Fibroblast of villous mesenchyme (primary cell): ENCODE results near the gene LSM4. TPM values are rescaled to one million over a fixed set of nuclear protein-coding genes. Genes with fewer than 3 reads are reported as not detected.

Experiments
- DNase-seq: peaks from one replicate; pipeline ENCODE4 v3.0.0-alpha.2; 2010; ENCODE audit warnings: low read depth
- H3K4me3 ChIP-seq: 2 replicates; pipeline ENCODE4 v1.5.1; 2011; ENCODE audit warnings: low read depth, mild to moderate bottlenecking, low read length
- small RNA-seq: library from RNA; depleted of rRNA; stranded (forward); fragments of <200 nt; gene quantifications from one replicate; pipeline ENCODE3, GENCODE V24; 2012
- total RNA-seq: library from RNA; depleted of rRNA; stranded (reverse); fragments of >200 nt; gene quantifications from 2 replicates; pipeline ENCODE4 v1.2.3, GENCODE V29; 2012
- TF ChIP-seq, protein P1 (sequence below): IDR thresholded peaks from 2 replicates; pipeline ENCODE4 v1.5.1; 2012; ENCODE audit warnings: low read depth, mild to moderate bottlenecking, low read length; ENCODE audit not compliant: insufficient read depth

LSM4 gene
- total RNA-seq, 1 donor = 131 TPM

DNA sequence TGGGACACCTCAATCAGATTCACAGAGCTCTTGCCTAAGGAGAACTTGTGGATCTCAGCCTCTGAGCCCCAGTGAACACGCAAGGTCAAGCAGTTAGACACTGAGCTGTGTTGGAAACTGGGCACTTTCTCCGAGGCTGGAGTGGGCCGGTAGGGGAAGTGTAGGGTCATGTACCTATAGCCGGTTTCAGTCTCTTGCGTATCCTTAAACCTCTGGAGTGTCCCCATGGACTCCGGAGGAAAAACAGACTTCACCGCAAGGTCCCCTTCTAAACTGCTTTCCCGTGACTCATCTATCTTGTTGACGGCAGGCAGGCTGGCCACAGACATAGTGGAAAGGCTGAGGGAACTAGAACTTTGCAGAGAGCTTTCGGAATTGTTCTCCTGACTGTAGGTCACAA is 60.0 kb downstream of the LSM4 start:
- TF ChIP-seq, protein P1, sequence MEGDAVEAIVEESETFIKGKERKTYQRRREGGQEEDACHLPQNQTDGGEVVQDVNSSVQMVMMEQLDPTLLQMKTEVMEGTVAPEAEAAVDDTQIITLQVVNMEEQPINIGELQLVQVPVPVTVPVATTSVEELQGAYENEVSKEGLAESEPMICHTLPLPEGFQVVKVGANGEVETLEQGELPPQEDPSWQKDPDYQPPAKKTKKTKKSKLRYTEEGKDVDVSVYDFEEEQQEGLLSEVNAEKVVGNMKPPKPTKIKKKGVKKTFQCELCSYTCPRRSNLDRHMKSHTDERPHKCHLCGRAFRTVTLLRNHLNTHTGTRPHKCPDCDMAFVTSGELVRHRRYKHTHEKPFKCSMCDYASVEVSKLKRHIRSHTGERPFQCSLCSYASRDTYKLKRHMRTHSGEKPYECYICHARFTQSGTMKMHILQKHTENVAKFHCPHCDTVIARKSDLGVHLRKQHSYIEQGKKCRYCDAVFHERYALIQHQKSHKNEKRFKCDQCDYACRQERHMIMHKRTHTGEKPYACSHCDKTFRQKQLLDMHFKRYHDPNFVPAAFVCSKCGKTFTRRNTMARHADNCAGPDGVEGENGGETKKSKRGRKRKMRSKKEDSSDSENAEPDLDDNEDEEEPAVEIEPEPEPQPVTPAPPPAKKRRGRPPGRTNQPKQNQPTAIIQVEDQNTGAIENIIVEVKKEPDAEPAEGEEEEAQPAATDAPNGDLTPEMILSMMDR = no peak
- H3K4me3 ChIP-seq = no peak overlapping the region
- DNase-seq = no peak

DNA sequence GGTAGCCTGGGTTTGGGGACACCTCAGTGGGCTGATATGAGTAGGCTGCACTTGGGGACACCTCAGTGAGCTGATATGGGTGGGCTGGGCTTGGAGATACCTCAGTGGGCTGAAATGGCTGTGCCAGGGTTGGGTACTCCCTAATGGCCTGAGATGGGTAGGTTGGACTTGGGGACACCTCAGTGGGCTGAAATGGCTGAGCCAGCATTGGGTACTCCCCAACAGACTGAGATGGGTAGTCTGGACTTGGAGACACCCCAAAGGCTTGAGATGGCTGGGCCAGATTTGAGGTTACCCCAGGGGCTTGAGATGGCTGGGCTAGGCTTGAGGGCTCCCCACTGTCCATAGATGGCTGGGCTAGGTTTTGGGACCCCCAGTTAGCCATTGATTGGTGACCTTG is 60.7 kb downstream of the LSM4 start:
- H3K4me3 ChIP-seq = no peak overlapping the region
- no peak for DNase-seq
- TF ChIP-seq, protein P1 = no peak

DNA sequence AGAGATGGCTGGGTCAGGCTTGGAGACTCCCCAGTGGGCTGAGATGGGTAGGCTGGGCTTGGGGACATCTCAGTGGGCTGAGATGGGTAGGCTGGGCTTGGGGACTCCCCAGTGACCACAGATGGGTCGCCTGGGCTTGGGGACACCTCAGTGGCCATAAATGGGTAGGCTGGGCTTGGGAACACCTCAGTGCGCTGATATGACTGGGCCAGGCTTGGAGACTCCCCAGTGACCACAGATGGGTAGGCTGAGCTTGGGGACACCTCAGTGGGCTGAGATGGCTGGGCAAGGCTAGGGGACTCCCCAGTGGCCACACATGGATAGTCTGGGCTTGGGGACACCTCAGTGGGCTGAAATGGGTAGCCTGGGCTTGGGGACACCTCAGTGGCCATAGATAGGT is 61.4 kb downstream of the LSM4 start:
- no peak overlapping the region for H3K4me3 ChIP-seq
- TF ChIP-seq, protein P1 = no peak
- no peak for DNase-seq

DNA sequence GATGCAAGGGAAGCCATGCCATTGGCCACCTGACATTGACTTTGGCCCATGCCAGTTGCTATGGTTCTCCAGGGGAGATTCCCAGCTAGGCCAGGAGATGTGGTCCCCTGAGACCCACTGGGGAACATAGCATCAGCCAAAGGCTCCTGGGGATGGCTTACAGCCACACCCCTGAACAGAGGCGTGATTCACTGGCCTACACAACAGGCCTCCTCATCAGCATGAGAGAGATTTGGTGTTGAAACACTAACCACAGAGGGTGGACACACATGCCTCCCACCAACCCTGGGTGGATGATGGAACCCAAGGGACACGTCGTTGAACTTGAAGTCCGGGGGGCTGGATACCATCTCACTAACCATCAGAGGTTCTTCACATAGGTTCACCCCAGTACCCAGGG is 63.0 kb downstream of the LSM4 start:
- no peak for DNase-seq

DNA sequence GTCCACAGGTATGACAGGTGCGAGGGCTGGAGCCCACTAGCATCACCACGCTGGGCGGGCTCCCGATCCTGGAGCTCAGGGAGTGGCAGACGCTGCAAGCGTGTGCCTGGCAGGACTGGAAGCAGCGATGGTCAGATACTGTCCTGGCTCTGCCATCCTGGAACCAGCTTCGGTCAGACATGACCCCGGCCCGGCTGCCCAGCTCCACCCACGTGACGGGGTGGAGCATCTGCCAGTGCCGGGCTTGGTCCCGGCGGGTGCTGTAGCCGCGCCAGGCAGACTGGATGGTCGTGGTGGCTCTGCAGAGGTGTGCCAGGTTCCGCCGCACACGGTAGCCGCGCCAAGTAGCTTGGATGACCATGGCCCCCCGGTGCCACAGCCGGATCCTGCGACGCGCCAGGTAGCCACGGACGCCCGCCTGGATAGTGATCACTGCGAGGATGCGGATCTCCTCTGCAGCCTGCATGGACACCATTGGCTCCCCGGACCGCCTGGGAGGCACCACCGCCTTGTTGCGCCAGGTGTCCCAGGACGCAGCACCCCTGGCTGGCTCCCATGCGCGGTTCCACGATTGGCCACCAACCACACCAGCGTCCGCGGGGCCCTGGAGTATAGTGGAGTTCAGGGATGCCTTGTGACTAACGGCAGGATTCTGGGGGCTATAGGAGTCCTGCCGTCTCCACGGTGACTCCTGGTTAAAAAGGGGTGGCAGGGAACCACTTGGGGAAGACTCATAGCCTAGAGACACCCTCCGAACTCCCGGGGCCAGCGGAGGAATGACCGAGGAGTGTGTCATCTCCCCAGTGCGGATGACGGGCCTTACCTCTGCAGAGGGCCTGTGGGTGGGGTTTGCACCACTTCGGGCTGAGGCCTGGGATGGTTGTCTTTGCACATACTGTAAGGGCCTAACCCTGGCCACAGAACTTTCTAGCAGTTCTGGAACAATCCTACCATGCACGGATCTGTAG is 65.1 kb downstream of the LSM4 start:
- no peak overlapping the region for H3K4me3 ChIP-seq
- TF ChIP-seq, protein P1 = no peak
- no peak for DNase-seq

More for the DNA sequence above, 63.0 kb downstream of the LSM4 start:
- H3K4me3 ChIP-seq = no peak overlapping the region
- TF ChIP-seq, protein P1 = no peak

Small RNA genes lying within 50 kb of the gene (small RNA-seq; reads per million reads assigned to genes)
- gene MIR3188 = not detected
- gene RN7SL513P = not detected
- gene RPL39P38 = not detected

Other genes starting within 250 kb of the LSM4 start
- gene IL12RB1, start 236.1 kb downstream of the LSM4 start, total RNA-seq = 0.64 and 1.3 TPM in 2 replicates
- 1.9 and 3.0 TPM in 2 replicates for gene MAST3, start 225.3 kb downstream of the LSM4 start, total RNA-seq
- 30.7 and 30.9 TPM in 2 replicates for gene PIK3R2, start 169.9 kb downstream of the LSM4 start, total RNA-seq
- gene IFI30, start 149.3 kb downstream of the LSM4 start, total RNA-seq = 24.2 and 29.0 TPM in 2 replicates
- 9.3 and 10.8 TPM in 2 replicates for gene MPV17L2, start 129.9 kb downstream of the LSM4 start, total RNA-seq
- gene RAB3A, start 119.0 kb downstream of the LSM4 start, total RNA-seq = 0.97 and 1.3 TPM in 2 replicates
- gene PDE4C, start 96.6 kb downstream of the LSM4 start, total RNA-seq = under 0.01 and 0.32 TPM in 2 replicates
- gene IQCN, start 48.6 kb downstream of the LSM4 start, total RNA-seq = 0.86 and 0.97 TPM in 2 replicates
- gene JUND, start 41.5 kb downstream of the LSM4 start, total RNA-seq = 111 and 150 TPM in 2 replicates
- gene PGPEP1, start 17.5 kb upstream of the LSM4 start, total RNA-seq = 24.8 and 29.8 TPM in 2 replicates
- gene GDF15, start 63.1 kb upstream of the LSM4 start, total RNA-seq = 28.9 and 49.9 TPM in 2 replicates
- under 0.01 TPM in 1 of 2 replicates, not detected in the other for gene LRRC25, start 74.5 kb upstream of the LSM4 start, total RNA-seq
- gene SSBP4, start 96.3 kb upstream of the LSM4 start, total RNA-seq = 56.1 and 73.4 TPM in 2 replicates
- gene ISYNA1, start 115.1 kb upstream of the LSM4 start, total RNA-seq = 25.4 and 48.4 TPM in 2 replicates
- 15.1 and 19.9 TPM in 2 replicates for gene ELL, start 199.0 kb upstream of the LSM4 start, total RNA-seq
- gene FKBP8, start 220.5 kb upstream of the LSM4 start, total RNA-seq = 209 and 241 TPM in 2 replicates
- gene KXD1, start 234.8 kb upstream of the LSM4 start, total RNA-seq = 92.8 and 93.1 TPM in 2 replicates
- 357 and 396 TPM in 2 replicates for gene UBA52, start 248.8 kb upstream of the LSM4 start, total RNA-seq